NK-92 (cell line): Measurements from ENCODE around the gene PCCA.

Source experiments
- DNase-seq: peaks from one replicate; lab custom pipeline; 2025; ENCODE audit not compliant: unreplicated experiment; lab: John Stamatoyannopoulos, UW

Gene PCCA

DNA sequence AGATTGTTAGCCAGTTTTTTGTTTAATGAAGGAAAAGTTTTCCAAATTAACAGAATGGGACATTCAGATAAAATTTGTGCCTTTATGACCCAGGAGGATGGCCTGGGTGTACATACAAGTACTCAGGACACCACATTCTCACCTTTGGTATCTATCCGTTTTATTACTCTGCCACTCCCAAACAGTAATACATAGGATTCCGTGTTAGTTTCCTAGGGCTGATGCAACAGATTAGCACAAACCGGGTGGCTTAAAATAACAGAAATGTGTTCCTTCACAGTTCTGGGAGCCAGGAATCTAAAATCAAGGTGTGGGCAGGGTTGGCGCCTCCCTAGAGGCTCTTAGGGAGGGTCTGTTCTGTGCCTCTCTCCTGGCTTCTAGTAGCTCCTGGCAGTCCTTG is 369.8 kb downstream of the PCCA start:
- DNase-seq = no peak

DNA sequence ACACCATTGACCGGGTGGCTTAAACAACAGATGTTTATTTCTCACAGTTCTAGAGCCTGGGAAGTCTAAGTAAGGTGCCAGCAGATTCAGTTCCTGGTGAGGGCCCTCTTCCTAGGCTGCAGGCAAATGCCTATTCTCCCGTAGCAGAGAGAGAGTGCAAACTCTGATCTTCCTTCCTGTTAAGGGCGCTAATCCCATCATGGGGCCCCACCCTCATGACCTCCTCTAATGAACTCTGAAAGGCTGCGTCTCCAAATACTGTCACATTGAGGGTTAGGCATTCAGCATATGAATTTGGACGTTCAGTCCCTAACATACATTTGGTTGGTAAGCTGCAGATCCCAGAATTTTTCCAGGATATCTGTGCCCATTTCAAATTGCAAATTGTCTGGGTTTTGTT is 370.9 kb downstream of the PCCA start:
- DNase-seq = no peak

DNA sequence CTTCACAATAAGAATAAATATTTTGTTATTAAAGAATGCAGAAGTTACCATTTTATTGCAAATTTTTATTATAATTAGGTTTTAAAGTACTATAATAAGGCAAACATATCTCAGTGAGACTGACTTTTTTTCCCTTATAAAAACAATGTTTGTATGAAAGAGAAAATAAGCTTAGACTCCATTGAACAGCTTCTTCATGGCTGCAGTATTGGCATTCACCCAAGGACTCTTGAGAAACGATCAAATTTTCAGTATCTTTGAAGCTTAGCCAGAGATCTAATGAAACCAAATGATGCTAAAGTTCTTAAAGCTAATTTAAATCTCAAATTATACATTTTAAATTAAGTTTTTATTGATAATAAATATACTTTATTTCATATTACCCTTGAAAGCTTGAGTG is 371.4 kb downstream of the PCCA start:
- DNase-seq = no peak

DNA sequence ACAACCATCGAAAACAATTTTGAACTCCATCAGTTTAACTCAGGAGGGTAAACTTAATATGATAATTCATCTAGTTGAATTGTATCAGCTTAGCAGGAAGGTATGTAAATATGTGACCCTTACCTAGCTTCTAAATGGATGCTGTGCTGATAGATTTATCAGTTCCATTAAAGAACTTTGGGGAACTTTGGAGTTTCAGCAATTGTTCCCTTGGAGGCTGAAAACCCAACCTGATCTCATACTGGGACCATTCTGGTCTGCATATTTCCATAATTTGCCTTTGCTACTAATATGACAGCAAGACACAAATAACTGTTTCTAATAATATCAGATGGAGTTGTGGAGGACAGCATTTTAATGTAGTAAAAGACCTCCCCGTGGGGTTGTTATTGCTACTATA is 371.9 kb downstream of the PCCA start:
- DNase-seq = no peak

DNA sequence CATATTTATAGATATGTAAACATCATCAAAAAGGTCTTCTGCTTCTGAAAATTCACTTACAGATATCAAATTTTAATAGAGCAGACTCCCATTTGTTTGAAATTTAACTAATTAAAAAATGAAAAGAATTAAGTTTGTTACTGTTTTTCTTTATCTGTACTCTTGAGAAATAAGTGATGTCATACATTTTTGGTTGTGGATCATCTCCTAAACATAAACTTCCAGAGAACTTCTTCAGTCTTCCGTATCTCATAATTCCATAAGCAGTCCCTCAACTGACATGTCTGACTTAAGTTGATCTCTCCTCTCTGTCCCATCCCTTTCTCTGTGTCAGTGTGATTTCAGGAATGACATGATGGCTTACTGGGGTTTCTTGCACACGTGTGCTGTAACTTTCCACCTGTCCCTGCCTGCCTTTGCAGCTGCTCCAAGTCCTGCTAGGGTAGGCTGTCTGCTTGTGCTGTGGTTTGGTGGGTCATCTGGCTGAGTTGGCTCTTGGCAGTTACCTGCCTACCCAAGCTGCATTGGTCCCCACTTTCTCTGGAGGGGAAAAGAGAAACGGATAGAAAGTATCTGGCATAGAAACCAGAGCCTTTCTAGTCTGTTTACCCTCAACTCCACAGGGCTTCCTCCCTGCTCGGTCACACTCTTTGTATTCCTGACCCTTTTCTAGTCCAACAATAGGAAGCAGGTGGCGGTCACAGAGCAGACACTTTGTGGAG is 372.6 kb downstream of the PCCA start:
- no peak for DNase-seq

DNA sequence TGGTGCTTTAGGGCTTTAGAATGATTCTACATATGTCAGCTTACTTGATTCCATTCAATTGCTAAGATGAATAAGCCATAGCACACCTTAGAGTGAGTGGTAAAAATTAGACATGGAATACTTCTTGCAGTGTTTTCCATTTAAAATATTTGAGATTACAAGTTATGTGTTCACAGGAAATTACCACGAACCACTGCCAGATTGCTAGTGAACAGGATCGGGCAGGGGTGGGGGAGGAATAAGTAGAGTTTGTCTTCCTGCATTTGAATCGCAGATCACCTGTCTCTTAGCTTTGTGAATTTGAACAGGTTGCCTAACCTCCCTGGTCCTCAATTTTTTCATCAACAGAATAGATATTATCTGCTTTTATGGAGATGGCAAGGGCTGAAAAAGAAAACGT is 375.1 kb downstream of the PCCA start:
- DNase-seq = no peak

DNA sequence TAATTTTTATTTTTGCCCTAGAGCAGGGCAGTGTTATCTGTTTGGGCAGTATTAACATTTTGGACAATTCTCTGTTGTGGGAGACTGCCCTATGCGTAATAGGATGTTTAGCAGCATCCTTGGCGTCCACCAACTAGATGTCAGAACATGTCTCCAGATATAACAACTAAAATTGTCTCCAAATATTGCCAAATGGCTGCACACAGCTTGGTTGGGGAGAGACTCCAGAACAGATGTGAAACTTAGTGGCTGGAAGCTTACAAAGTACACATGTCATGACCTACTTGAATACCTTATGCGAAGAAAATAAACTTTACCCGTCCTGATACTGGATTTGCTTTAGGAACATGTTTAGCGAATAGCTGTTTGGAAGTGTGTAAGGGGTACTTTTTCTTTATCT is 376.7 kb downstream of the PCCA start:
- no peak for DNase-seq

DNA sequence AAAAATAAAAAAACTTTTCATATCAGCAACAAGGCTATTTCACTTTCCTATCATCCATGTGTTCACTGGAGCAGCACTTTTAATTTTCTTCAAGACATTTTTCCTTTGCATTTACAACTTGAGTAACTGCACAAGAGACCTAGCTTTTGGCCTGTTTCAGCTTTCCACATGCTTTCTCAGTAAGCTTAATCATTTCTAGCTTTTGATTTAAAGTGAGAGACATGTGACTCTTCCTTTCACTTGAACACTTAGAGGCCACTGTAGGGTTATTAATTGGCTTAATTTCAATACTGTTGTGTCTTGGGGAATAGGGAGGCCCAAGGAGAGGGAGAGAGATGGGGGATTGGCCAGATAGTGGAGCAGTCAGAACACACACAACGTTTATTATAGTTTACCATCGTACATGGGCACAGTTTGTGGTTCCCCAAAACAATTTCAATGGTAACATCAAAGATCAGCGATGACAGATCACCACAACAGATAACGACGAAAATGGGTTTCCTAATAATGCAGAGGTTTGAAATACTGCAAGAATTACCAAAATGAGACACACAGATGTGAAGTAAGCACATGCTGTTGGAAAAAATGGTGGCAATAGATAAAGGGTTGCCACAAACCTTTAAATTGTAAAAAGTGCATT is 382.1 kb downstream of the PCCA start:
- DNase-seq = no peak

DNA sequence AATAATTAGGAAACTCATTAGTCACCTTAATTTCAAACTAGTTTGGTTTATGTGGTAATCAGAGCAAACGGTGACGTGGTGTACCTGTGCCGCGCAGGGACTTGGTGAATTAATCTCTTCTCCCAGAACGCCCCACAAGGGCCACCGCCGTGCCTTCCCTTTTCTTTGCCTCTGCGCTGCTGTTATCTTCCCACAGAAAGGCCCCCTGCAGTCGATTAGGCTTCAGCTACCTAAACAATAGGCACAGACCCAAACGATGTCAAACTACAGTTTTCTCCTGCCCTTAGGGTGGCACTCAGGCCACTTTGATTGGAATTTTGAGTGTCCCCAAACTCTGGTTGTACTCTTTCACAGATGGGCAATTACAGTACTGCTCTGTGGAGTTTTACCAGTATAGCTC is 384.2 kb downstream of the PCCA start:
- DNase-seq = no peak

DNA sequence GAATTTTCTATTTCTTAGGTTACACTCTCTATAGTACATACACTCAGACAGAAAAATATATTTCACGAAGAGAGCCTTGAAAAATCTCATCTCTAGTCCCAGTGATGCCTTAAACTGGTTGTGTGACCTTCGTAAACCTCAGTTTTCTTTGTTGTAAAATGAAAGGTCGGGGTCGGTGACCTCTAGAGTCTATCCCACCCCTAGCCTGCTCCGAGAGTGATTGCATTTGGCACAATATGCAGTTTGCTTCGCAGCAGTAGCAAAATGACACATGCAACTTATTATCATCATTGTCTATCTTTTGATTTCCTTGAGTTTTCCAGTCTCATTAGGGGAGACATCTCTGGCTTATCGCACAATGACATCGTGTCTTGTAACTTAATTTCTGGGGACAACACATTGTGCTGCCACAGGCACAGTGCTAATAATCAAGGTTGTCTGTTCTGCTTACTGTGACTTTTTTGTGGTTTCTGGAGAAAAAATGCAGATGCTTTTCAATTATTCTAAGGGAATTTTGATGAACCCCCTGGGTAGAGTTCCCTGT is 384.7 kb downstream of the PCCA start:
- no peak for DNase-seq

DNA sequence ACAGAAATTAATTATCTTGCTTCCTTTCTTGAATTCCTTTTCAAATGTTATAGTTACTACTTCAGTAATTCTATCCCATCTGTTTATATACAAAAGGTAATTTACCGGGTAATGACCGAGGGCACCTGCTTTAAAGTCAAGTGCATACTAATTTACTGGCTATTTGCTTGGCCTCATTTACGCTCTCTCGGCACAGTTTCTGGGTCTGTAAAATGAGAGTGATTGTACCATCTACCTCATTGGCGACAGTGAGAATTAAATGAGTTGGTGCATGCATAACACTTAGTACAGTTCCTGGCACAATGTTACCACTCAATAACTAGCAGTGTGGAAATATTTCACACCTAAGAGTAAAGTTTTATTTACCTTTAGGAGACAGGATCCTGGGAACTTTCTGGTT is 388.1 kb downstream of the PCCA start:
- DNase-seq = no peak

DNA sequence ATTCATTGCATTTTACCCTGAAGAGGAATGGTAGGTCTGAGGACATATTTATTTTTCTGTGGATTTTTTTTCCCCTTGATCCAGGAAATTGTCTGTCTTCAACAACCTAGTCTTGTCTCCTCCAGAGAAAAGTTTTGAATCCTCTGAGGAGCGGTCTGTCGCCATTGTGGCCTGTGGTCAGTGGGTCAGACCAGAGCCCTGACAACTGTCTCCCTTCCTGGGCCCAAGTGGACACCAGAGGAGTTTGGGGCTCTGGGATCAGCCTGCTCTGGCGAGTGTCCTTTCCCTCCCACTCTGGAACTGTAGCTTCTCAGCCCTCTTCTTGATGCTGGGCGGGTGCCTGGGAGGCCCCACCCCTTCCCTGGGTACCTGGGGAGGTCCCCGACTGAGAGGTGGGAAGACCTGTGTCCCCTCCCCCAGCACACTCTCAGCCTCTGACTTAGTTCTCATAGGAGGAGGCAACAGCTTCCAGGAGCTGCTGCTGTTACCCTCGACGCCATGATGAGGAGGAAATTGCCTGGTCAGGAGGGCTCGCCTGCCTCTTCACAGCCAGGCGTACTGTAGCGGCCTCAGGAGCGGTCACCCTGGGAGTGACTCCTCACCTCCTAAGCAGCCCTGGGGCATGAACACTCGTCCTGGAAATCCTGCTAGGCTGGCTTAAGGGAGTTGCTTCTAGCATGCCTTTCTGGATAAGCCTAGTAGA is 389.4 kb downstream of the PCCA start:
- no peak for DNase-seq

DNA sequence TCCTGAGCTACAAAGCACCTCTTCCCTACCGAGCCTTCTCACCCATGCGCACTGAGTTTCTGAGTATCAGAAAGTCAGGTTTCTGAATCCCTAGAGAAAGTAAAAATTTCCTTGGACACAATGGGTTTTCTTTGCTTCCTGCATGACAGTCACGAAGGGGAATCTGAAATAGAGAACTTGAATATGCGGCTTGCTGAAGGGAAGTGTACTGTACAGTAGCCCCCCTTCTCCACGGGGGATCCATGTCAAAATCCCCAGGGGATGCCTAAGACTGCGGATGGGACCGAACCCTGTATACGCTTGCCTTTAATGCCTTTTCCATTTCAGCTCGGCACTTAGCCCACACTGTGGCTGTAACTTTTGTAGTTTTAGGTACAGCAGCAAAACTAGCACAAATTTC is 391.8 kb downstream of the PCCA start:
- DNase-seq = no peak

DNA sequence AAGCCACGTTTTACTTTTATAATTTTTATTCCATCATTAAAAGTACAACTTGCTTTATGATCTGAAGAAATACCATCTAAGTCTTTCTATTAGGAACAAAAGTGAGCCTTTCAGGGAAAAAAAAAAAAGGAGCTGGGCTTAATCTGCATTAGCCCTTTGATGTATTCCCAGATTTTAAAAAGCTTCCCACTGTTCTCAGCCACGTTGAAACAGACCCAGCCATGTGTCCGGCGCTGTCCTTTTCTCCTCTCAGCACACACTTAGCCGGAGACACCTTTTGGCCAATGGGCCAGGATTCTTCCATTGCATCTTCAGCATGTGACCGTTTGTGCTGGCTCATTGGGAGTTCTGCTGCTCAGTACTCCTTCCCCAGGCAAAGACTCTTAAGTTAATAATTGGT is 394.2 kb downstream of the PCCA start:
- no peak for DNase-seq

DNA sequence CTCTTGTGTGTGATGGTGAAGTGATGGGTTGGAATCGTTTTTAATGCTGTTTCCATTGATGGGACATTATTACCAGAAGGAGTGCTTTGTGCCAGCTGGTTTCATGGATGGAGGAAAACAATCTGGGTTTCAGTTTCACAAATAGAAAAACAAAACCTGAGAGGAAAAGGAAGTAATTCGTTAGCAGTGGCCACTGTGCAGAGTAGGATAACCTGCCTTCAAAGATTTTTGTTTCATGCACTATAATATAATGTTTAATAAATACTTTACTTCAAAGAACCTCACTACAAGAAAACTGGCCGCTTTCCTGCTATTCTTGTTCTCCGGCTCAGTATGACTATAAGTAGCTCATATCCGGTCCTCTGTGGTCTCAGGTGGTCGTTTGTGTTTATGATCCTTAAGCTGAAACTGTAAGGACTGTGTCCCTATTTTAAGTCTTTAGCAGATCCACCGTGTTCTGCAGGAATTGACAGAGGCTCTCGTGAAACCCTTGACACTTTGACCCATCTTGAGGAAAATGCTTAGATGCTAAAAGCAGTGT is 395.0 kb downstream of the PCCA start:
- no peak for DNase-seq

DNA sequence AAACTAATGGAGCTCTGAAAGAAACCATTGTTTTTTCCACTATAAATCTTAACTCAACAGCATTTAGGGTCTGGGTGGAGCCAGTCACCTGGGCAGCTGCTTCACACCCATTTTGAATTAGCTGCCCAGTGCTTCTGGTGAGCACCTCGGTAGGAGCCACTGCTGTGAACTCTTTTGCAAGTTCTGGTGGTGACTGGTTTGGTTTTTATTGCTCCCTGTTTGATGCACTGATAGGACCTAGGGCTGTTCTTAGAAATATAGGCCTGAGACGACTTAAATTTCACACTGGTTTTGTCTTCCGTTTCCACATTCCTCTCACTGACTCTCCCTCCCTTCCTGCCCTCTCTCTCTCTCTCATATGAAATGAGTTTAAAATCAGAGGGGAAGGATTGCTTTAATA is 395.8 kb downstream of the PCCA start:
- DNase-seq = no peak

DNA sequence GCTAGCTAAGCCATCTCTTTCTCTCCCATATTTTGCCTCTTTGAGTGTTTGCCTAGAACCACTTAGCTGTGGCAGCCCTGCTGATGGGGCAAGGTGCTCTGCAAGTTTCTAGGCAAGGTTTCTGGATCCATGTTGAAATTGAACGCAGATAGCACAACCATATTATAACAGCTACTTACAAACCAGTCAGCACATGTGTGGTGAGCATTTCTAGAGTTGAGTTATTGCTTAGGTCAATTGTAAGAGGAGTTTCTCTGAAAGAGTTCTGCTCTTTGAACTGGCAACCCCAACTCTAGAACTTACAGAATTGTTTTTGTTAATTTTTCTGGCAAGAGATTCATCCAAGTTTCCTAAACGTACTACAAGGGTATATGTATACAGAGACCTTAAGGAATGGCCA is 396.4 kb downstream of the PCCA start:
- DNase-seq = no peak

DNA sequence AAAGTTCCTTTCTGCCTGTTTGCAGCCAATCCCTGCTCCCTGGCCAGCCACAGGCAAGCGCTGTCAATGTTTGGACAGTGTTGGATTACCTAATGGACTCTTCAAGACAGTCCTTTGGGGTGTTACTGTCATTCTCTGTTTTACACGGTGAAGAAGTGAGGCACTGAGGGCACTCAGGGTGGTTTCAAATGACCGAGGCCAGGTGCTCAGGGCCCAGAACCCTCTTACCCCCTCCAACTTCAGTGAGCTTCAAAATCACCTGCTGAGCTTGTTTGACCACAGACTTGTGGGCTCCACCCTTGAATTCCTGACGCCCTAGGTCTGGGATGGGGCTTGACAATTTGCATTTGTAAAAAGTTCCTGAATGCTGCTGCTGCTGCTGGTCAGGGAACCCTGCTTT is 401.8 kb downstream of the PCCA start:
- no peak for DNase-seq

DNA sequence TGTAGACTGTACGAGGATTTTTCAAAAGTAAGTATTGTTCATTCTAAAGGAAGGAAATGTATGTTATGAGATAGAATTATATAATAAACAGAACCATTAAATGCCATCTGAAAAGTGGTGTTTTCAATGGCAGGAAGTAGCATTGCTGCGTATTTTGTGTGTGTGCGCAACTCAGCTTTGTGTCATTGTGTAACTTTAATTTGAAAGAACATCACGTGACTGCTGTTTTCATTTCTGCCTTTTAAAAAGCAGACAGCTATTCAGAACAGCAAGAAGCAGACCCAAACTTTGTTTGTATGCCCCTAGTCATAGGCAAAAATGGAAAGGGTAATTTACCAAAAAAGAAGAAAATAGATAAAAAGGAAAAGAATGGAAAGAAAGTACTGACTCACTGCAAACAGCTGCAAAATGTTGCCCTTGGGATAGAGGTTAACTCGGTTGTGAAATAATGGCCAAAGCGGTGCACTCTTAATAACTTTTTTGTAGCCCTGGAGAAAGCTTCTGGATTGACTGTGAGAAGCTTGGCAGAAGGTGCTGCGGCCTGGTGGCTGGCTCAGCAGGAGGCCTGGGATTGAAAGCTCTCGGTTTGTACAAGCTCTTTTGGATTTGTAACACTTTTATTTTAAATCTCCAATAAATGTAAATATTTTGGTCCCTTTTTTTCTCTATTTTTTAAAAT is 402.4 kb downstream of the PCCA start:
- DNase-seq = no peak

DNA sequence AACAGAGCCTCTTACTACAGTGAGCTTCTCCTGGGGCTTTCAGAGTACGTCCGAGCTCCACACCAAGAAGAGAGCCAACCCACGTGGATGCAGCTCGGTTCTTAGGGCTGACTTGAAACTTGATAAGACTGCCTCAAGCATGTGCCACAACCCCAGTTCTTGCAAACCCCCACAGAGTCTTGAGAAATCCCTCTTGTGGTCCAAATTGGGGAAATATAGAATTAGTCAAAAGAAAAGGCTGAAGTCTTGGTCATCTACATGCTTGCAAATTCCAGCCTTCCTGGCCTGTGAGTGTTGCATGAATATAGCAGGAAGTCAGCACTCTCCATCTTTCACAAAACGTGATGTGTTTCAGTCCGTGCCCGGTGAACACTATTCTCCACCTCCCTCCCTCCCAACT is 404.5 kb downstream of the PCCA start:
- DNase-seq = no peak

DNA sequence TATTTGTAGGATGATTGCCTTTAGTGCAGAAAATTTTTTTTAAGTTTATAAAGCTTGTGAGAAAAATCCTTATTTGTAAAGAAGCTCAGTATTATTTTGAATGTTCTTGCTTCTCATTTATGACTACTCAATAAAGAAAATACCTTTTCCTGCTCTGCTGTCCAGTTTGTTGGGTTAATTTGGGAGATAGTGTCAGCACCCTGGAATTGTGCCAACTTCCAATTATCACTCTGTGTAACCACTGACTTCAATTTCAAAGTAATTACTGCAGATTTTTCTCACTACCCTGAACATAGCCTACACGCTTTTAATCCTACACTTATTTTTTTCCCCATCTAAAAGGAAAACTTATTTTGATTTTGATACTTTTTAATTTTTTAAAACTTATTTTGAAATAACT is 406.6 kb downstream of the PCCA start:
- no peak for DNase-seq
